GM18499 (cell line): ENCODE data around the gene TRPV4.

Source experiments
- ATAC-seq: cut with Tn5 transposase; IDR thresholded peaks from one replicate; pipeline ENCODE4 v1.9.1; 2021; ENCODE audit warnings: moderate number of reproducible peaks; ENCODE audit not compliant: insufficient read depth, unreplicated experiment

The TRPV4 gene

DNA sequence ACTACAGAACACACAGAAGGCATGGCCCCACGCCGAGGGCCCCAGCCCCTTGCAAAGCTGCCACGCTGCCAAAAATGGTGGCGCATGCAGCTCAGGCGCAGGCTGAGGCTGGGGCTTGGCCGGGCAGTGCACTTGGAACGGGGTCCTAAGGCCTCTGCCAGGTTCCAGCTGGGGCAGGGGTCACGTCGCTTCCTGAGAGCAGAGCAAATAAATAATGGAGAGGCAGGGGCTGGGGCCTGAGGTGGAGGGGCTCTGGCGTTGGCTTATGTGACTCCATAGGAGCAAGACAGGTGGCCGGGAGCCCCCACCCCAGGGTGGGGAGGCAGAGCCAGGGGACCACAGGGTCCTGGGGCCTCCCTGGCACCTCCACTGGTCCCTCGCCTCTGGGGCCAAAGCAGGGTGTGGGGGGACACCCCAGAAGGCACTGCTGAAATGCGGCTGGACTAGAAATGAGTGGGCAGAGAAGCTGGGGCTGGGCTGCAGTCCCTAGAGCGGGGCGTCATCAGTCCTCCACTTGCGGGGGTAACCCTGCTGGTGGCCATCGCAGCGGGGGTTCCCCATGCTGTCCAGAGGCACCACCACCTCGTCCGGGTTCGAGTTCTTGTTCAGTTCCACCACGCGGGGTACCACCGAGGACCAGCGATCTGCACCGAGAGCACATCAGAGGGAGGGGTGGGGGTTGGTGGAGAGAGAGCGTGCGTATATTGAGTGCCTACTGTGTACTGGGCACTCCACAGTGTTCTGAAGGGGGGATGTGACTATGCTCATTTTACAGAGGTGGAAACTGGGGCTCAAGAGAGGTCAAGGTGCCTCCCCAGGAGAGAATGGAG is 49.8 kb downstream of the TRPV4 start:
- no peak for ATAC-seq

- ATAC-seq = no peak
Observed at GRCh38 chr12:109782326-109782703, 50.9 kb downstream of the TRPV4 start.

DNA sequence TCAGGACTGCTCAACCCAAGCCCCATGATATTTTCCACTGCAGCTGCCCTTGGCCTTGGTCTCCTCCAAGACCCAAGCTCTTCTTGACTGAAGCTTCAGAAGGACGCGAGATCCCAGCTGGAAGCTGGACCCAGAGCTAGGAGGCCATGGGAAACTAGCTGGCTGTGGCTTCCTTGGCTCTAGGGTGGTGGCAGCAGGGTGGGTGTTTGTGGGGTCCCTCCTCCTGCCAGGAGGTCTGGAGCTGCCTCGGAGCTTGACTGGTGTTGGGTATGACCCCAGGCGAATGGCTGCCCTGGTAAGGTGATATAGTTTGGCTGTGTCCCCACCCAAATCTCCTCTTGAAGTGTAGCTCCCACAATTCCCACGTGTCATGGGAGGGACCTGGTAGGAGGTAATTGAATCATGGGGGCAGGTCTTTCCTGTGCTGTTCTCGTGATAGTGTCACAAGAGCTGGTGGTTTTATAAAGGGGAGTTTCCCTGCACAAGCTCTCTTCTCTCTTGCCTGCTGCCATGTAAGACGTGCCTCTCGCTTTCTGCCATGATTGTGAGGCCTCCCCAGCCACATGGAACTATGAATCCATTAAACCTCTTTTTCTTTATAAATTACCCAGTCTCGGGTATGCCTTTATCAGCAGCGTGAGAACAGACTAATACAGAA is 51.4 kb downstream of the TRPV4 start:
- ATAC-seq = no peak

GRCh38 chr12:109779382-109779781 is 53.8 kb downstream of the TRPV4 start:
- ATAC-seq = no peak

- no peak for ATAC-seq
Observed at GRCh38 chr12:109778684-109779083, 54.5 kb downstream of the TRPV4 start.

DNA sequence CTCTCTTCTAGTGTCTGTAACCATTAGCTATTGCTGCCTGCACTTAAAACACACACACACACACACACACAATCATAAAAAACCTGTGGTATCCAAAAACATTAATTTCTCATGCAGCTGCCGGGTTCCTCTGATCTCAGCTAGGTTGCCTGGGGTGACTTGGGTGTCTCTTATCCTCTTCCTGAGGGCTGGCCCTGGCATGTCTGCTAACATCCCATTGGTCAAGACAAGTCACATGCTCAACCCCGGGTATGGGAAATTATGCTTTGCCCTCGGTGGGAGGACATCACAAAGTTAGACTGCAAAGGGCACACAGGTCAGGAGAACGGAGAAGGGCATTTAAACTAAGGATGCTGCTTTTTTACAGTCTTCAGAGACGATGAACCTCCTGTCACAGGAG is 55.7 kb downstream of the TRPV4 start:
- no peak for ATAC-seq

DNA sequence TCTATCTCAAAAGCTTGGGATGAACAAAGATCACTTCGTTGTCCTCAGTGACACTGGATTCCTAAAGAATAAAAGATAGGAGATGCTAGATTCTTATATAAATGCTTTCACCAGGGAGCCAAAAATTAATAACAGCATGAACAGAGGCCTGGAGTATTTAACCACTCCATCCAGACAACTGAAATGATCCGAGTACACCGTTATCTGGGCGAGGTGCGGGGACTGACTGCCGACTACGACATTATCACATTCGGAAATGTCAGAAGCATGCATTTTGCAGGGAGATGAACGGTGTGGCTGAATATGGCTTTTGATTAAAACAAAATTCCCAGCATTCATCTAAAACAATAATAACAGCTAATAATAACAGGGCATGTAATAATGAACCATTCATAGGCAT is 56.6 kb downstream of the TRPV4 start:
- no peak for ATAC-seq

- no peak for ATAC-seq
Observed at GRCh38 chr12:109775172-109775881, 57.9 kb downstream of the TRPV4 start.

DNA sequence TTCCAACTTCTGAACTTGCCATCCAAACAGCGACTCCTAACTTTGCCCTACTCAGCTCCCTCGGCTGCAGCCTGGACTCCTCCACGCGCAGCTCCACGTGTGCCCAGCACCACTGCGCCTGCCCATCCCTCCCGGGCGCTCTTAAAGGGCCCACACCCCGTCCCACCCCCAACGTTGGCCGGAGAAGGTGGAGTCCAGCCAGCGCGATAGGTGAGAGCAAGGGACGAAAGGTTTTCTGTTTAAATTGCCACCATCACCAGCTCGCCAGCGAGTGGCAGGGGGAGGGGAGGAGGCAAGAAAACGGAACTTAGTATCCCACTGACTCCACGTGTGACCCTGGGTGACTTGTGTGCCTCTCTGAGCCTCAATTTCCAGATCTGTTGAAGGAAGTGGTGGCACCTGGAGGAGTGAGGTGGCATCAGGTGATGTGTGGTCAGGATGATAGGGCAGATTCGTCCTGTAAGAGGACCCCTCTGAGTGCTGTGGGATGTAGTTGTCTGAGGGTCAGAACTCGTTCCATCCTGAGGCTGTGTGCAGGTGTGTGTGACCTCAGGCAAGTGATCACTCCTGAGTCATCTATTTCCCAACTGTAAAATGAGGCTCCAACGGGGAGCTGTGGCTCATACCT is 59.7 kb downstream of the TRPV4 start:
- no peak for ATAC-seq

GRCh38 chr12:109772622-109773321 is 60.4 kb downstream of the TRPV4 start:
- no peak for ATAC-seq

GRCh38 chr12:109771746-109772621 is 61.2 kb downstream of the TRPV4 start:
- ATAC-seq = no peak

GRCh38 chr12:109770861-109771670 is 62.1 kb downstream of the TRPV4 start:
- ATAC-seq = no peak

- ATAC-seq = no peak
Observed at GRCh38 chr12:109770104-109770860, 62.9 kb downstream of the TRPV4 start.

DNA sequence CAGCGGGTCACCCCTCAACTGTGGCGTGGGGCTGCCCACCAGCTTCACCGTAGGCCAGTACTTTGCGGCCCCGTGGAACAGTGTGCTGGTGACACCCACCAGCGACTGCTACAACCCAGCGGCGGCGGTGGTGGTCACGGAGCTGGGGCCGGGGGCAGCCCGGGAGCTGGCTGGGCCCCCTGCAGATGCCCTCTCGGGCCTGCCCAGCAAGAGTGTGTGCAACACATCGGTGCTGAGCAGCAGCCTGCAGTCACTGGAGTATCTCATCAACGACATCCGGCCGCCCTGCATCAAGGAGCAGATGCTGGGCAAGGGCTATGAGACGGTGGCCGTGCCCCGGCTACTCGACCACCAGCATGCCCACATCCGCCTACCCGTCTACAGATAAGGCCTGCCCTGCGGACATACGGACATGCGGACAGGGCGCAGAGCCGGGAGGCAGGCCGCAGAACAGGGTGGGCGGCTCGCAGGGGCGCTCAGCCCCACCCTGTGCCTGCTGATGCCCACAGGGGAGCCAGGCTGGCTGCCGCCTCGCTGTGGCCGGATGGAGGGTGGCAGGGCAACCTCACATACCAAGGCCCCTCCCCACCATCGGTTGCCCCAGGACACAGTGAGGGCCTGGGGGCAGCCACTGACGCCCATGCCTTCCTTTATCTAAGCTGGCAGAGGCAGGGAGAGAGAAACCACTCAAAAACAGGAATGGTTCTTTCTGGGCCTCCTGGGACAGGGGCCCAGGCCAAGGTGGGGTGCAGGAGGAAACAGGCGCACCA is 64.1 kb downstream of the TRPV4 start:
- no peak for ATAC-seq

DNA sequence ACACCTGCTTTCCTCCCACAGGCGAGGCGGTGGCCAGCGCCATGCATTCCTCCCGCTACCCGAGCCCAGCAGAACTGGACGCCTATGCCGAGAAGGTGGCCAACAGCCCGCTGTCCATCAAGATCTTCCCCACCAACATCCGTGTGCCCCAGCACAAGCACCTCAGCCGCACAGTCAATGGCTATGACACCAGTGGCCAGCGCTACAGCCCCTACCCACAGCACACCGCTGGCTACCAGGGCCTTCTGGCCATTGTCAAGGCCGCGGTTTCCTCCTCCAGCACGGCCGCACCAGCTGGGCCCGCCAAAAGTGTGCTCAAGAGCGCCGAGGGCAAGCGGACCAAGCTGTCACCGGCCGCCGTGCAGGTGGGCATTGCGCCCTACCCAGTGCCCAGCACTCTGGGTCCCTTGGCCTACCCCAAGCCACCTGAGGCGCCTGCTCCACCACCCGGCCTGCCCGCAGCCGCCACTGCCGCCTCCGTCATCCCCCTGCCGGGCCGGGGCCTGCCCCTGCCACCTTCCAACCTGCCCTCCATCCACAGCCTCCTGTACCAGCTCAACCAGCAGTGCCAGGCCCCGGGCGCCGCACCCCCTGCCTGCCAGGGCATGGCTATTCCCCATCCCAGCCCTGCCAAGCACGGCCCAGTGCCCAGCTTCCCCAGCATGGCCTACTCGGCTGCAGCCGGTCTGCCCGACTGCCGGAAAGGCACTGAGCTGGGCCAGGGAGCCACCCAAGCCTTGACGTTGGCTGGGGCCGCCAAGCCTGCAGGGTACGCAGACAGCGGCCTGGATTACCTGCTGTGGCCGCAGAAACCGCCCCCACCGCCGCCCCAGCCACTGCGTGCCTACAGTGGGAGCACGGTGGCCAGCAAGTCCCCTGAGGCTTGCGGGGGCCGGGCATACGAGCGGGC is 65.0 kb downstream of the TRPV4 start:
- no peak for ATAC-seq

- ATAC-seq = no peak
Observed at GRCh38 chr12:109767456-109767855, 65.7 kb downstream of the TRPV4 start.
